ENCODE data around the gene LRIG1. TPM values are rescaled to one million over a fixed set of nuclear protein-coding genes. Genes with fewer than 3 reads are reported as not detected.
A peak's percentile ranks its signal among the peaks of the same experiment; 100 is the strongest.

Gene LRIG1
- total and polyA plus RNA-seq, 2 of the 8 experiments (the other 6 are each of a cell fraction or from before 2014, with no cell fraction given) = 78.1 to 88.7 TPM

- ChIA-PET POLR2A (ENCODE audit: partially characterized antibody) (interaction anchor here (0.7 to 1.2 kb wide), 5 partner anchors 17 to 165 kb away, joined by 3 to 5 read pairs (median 3); no protein-coding TSS in a partner anchor), CTCF (ENCODE audit: partially characterized antibody) (interaction anchor here (0.6 to 7.1 kb wide), 82 partner anchors 8 to 565 kb away, joined by 3 to 42 read pairs (median 4); no protein-coding TSS in a partner anchor)
- no peak overlapping the region for H3K4ac ChIP-seq (replicated peaks; ENCODE audit: insufficient read length, low read depth, low read length)
- H3K27me3 ChIP-seq (replicated peaks in 1 of 4; ENCODE audit: control insufficient read depth in 3 of 4, extremely low read depth in 1 of 4, insufficient read depth in 3 of 4, low read length in 3 of 4) = no peaks in the 10 kb centered on the region
- no peaks in the 10 kb centered on the region for H3K9me3 ChIP-seq (ENCODE audit: insufficient read depth in 2 of 2, low read depth in 1 of 2, low read length in 1 of 2)
- H2AK5ac ChIP-seq (ENCODE audit: low read depth, low read length) = no peak overlapping the region
- H3K27ac ChIP-seq (ENCODE audit: low read depth, low read length) = no peak overlapping the region
- no peak overlapping the region; the same call in 1 of the 2 replicates for H2BK20ac ChIP-seq (ENCODE audit: low read length)
- no peak overlapping the region for H4K5ac ChIP-seq (ENCODE audit: insufficient read length, low read depth, low read length)
- peak overlapping the region; percentile 57; the same call in 1 of the 2 replicates for H2BK5ac ChIP-seq (ENCODE audit: low read depth, low read length)
- peaks cover 4 to 16% of the 10 kb centered on the region in 2 experiments for H4K20me1 ChIP-seq (replicated peaks in 1 of 2; ENCODE audit: control insufficient read depth in 1 of 2, insufficient read depth in 2 of 2, low read length in 2 of 2)
- H3K18ac ChIP-seq (ENCODE audit: extremely low read depth, low read length) = 0 out of 2 replicates have a peak overlapping the region, but pooled peaks have one; percentile 43
- no peak overlapping the region for H3K4me3 ChIP-seq (ENCODE audit: extremely low read depth in 1 of 4, insufficient read depth in 2 of 4, low read depth in 3 of 4, low read length in 4 of 4)
- peaks cover 0 to 12% (median 7%) of the 10 kb centered on the region in 4 experiments; a peak in 4 of 7 replicates for H3K4me1 ChIP-seq (replicated peaks in 1 of 4; ENCODE audit: control insufficient read depth in 3 of 4, insufficient read depth in 4 of 4, low read length in 3 of 4)
- FAIRE-seq (peak; percentile 82), DNase-seq (ENCODE audit: low read depth in 1 of 2, low spot score in 2 of 2) (peak; percentile 76 to 97)
- H3K23ac ChIP-seq (ENCODE audit: insufficient read length) = no peak overlapping the region
- H4K8ac ChIP-seq (ENCODE audit: extremely low read depth, insufficient read depth, low read length) = no peak overlapping the region
- no peak overlapping the region for H3K4me2 ChIP-seq (ENCODE audit: insufficient read depth in 1 of 2, low read depth in 2 of 2, low read length in 2 of 2)
- peaks cover 0 to 69% of the 10 kb centered on the region in 2 experiments; a peak in 2 of 4 replicates for H3K79me2 ChIP-seq (ENCODE audit: control insufficient read depth in 1 of 2, insufficient read depth in 2 of 2, low read length in 2 of 2)
- peaks cover 51 to 93% (median 75%) of the 10 kb centered on the region in 4 experiments for H3K36me3 ChIP-seq (ENCODE audit: control insufficient read depth in 2 of 4, insufficient read depth in 4 of 4, low read length in 3 of 4)
- H3K79me1 ChIP-seq (ENCODE audit: low read depth, low read length) = peaks cover 7% of the 10 kb centered on the region
- H2AFZ ChIP-seq (ENCODE audit: low read length) = no peak overlapping the region
- H3K56ac ChIP-seq (replicated peaks; ENCODE audit: insufficient read length, low read depth, low read length) = no peak overlapping the region
- H2BK12ac ChIP-seq (ENCODE audit: low read depth, low read length) = peak overlapping the region; percentile 41; the same call in 1 of the 2 replicates
- H3K9ac ChIP-seq (replicated peaks in 1 of 4; ENCODE audit: extremely low read depth in 1 of 4, low read depth in 3 of 4, low read length in 3 of 4) = no peak overlapping the region
- WGBS, 2 experiments (ENCODE audit: extremely low coverage in 1 of 2, insufficient coverage in 1 of 2, insufficient read length in 1 of 2, insufficient replicate concordance in 2 of 2, low coverage in 1 of 2, low lambda C conversion rate in 2 of 2, missing lambda C conversion rate in 1 of 2) = 67% methylated on average over 14 of the region's 14 CpGs; no CpG with 5 or more reads in 1 of the 2 experiments
- H3K14ac ChIP-seq (ENCODE audit: insufficient read length) = no peak overlapping the region
- H4K91ac ChIP-seq (replicated peaks; ENCODE audit: insufficient read length, low read length) = no peak overlapping the region
- no peak overlapping the region for H2BK120ac ChIP-seq (replicated peaks; ENCODE audit: low read depth, low read length)
- no peak overlapping the region for H2BK15ac ChIP-seq (ENCODE audit: low read length)
- no peaks in the 10 kb centered on the region for H3K23me2 ChIP-seq (ENCODE audit: low read depth, low read length)
- TF ChIP-seq KDM5A (IDR thresholded peaks at IDR 0.05; ENCODE audit: low read length) (no peak), POU5F1 (IDR thresholded peaks at IDR 0.05; ENCODE audit: low read depth, low read length) (no peak), FOSL1 (IDR thresholded peaks at IDR 0.05; ENCODE audit: insufficient read depth, low read depth, low read length) (no peak), NRF1 (IDR thresholded peaks at IDR 0.05; ENCODE audit: low read depth, low read length) (no peak), TBP (IDR thresholded peaks at IDR 0.05; ENCODE audit: low read depth, low read length) (no peak), NANOG (IDR thresholded peaks at IDR 0.05; ENCODE audit: insufficient read depth, low read depth, low read length, poor library complexity, severe bottlenecking) (no peak), CBX8 (IDR thresholded peaks at IDR 0.05; ENCODE audit: borderline replicate concordance, low read depth, low read length) (no peak), E2F6 (IDR thresholded peaks at IDR 0.05) (peak; percentile 91), CHD2 (IDR thresholded peaks at IDR 0.05; ENCODE audit: low read length) (0 out of 2 replicates have a peak, but pooled peaks have one; percentile 61), SIX5 (IDR thresholded peaks at IDR 0.05; ENCODE audit: low read depth, low read length) (no peak), MAX (IDR thresholded peaks at IDR 0.05) (peak; percentile 98), SP1 (IDR thresholded peaks at IDR 0.05; ENCODE audit: low read depth, low read length) (no peak)
Measured at GRCh38 chr3:66407611-66408218, 93.1 kb downstream of the LRIG1 start.
